ENCODE data around the gene SLC30A9. TPM values are rescaled to one million over a fixed set of nuclear protein-coding genes. Genes with fewer than 3 reads are reported as not detected.

The SLC30A9 gene
- total and polyA plus RNA-seq, 10 donors = 7.1 to 54.4 (median 33.9) TPM

DNA sequence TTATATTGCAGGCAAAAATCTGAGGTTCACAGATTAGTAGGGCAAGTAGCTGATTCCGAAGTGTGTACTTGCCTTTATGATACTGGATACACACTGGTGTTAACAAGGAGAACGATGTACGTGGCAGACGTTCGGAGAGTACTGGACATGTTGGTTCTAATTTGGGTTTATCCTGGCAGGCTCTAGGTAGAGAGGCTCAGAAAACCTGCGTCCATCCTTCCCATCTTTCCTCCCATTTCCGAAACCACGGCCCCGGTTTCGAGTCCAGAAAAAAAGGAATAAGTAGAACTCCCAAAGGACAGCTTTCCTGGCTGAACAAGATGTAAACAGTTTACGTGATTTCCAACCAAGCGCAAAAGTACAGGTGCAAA is 351 bp upstream of the SLC30A9 start:
- H3K9me3 ChIP-seq = no peaks in the 10 kb centered on the region
- TF ChIP-seq POLR2AphosphoS5 (IDR thresholded peaks at IDR 0.05) (no peak), CTCF (IDR thresholded peaks at IDR 0.05 in 8 of 11, conservative IDR thresholded peaks at IDR 0.05 in 3 of 11) (no peak), POLR2A (IDR thresholded peaks at IDR 0.05) (no peak)
- H3K27ac ChIP-seq = peak overlapping the region; percentile 17 to 93 (median 88)
- peaks cover 4 to 57% (median 37%) of the 10 kb centered on the region in 6 donors for H3K4me1 ChIP-seq
- no peaks in the 10 kb centered on the region for H3K36me3 ChIP-seq
- 1 to 3% (median 1%) methylated on average over 12 of the region's 12 CpGs for WGBS, 5 donors
- no peaks in the 10 kb centered on the region for H3K27me3 ChIP-seq (replicated peaks in 1 of 7)
- no peak for DNase-seq
- intact Hi-C loops (cut with DNase I; ENCODE audit: low total_unique reads) = no loop called here
- H3K4me3 ChIP-seq = peak overlapping the region; percentile 66 to 94 (median 76)

DNA sequence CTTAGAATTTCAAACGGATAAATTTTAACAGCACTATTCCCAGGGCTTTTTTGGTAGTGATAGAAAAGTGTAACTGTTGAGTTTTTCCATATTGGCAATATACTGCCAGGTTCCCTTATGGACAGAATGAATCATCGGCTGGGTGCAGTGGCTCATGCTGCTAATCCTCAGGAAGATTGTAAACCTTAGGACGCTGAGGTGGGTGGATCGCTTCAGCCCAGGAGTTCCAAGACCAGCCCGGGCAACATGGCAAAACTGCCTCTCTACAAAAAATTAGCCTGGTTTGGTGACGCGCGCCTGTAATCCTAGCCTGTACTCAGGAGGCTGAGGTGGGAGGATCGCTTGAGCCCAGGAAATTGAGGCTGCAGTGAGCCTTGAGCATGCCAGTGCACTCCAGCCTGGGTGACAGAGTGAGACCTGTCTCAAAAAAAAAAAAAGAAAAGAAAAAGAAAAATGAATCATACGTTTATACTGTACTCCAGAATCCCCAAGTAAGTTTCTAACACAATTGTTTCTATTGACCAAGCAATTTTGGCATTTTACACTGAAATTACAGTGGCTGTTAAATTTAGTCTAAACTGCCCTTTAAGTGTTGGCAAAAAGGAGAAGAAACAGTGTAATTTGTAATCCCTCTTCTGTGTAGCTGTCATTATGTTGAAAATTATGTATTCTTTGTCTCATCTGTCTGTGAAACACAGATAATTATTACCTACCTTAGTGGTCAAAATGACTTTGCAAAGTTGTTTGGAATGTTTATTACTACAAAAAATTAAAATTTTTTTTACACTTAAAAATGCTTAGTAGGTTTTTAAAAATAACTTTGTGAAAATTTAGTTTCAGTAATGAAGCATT is 1.8 kb downstream of the SLC30A9 start:
- WGBS, 5 donors = 92 to 95% (median 94%) methylated on average over 10 of the region's 10 CpGs
- Histone ChIP-seq H3K4me1 (peaks cover 4 to 73% (median 37%) of the 10 kb centered on the region in 6 donors), H3K27me3 (replicated peaks in 1 of 7) (no peaks in the 10 kb centered on the region), H3K4me3 (peak overlapping the region in 3 of 8 donors; percentile 76 to 94 (median 84)), H3K36me3 (no peaks in the 10 kb centered on the region), H3K27ac (no peak overlapping the region), H3K9me3 (no peaks in the 10 kb centered on the region)
- intact Hi-C loops (cut with DNase I; ENCODE audit: low total_unique reads) = no loop called here
- TF ChIP-seq CTCF (IDR thresholded peaks at IDR 0.05 in 8 of 11, conservative IDR thresholded peaks at IDR 0.05 in 3 of 11) (no peak), POLR2A (IDR thresholded peaks at IDR 0.05) (no peak), POLR2AphosphoS5 (IDR thresholded peaks at IDR 0.05) (no peak)
- DNase-seq = no peak

DNA sequence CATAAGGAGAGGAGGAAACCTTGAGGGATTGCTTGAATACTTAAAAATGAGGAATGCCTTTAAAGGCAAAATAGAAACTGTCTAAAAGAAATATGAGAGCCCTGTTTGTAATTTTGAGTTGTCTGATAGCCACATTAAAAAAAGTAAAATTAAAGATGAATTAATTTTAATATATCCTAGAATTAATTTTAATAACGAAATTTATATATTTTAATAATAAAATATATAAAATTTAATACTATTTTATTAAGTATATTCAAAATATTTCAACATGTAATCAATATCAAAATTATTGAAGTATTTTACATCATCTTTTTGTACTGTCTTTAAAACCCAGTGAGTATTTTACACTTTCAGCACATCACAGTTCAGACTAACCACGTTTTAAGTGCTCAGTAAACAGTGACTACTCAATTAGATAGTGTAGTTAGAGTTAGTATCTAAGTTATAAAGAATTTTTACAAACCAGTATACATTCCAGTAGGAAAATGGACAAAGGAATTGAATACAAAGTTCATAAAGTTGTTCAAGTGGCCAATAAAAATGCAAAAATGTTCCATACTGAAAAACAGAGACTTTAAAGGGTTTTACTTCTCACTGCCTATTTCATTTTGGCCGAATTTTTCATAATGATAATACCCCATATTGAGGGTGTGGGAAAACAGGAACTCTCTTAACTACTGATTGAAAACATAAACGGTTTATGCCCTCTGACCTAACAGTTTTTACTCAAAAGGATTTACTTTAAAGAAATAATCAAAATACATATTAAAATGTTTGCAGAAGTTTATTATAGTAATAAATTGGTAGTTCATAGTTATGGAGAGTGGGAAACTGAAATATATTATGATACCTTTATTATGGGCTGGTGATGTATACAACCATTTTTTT is 2.9 kb downstream of the SLC30A9 start:
- peaks cover 0 to under 1% (median 0%) of the 10 kb centered on the region in 6 donors for H3K36me3 ChIP-seq
- no peak for TF ChIP-seq POLR2A (IDR thresholded peaks at IDR 0.05)
- TF ChIP-seq POLR2AphosphoS5 (IDR thresholded peaks at IDR 0.05) = no peak
- TF ChIP-seq CTCF (IDR thresholded peaks at IDR 0.05 in 8 of 11, conservative IDR thresholded peaks at IDR 0.05 in 3 of 11) = no peak
- H3K4me3 ChIP-seq = no peak overlapping the region
- WGBS, 5 donors = 78 to 84% (median 78%) methylated on average over 4 of the region's 4 CpGs
- H3K27ac ChIP-seq = no peak overlapping the region
- no peaks in the 10 kb centered on the region for H3K27me3 ChIP-seq (replicated peaks in 1 of 7)
- H3K9me3 ChIP-seq = no peaks in the 10 kb centered on the region
- intact Hi-C loops (cut with DNase I; ENCODE audit: low total_unique reads) = no loop called here
- peaks cover 4 to 74% (median 37%) of the 10 kb centered on the region in 6 donors for H3K4me1 ChIP-seq
- no peak for DNase-seq

All from spleen (tissue), 11 donors.